HepG2 (cell line): ENCODE results near the gene VPREB3. TPM values are rescaled to one million over a fixed set of nuclear protein-coding genes. Genes with fewer than 3 reads are reported as not detected.

Experiments
- ARID2 ChIP-seq: sonication (generic); formaldehyde crosslinking; IDR thresholded peaks from 2 replicates; pipeline ENCODE4 v1.8.1; 2022; ENCODE audit warnings: mild to moderate bottlenecking, missing genetic modification reagents, borderline replicate concordance
- CBX5 ChIP-seq: sonication (generic); formaldehyde crosslinking; IDR thresholded peaks from 2 replicates; pipeline ENCODE4 v1.4.0; 2020; ENCODE audit warnings: missing genetic modification reagents, borderline replicate concordance
- DMAP1 ChIP-seq: IDR thresholded peaks from 2 replicates; pipeline ENCODE4 v1.6.1; 2016
- IKZF1 ChIP-seq: fragments of 450-650 bp; IDR thresholded peaks from 2 replicates; pipeline ENCODE4 v1.7.1; 2016
- KLF15 ChIP-seq: sonication (generic); formaldehyde crosslinking; IDR thresholded peaks from 2 replicates; pipeline ENCODE4 v1.8.1; 2023; ENCODE audit warnings: borderline replicate concordance, mild to moderate bottlenecking, inconsistent platforms, missing genetic modification reagents, mixed read lengths
- MAZ ChIP-seq, 2 experiments: sonication (generic) in 1 of 2; formaldehyde crosslinking in 1 of 2; IDR thresholded peaks; 2 replicates each; pipeline versions ENCODE4 v1.5.0 to v1.6.1; 2012 to 2020; ENCODE audit warnings: low read depth in 2 of 2, mild to moderate bottlenecking in 2 of 2, borderline replicate concordance in 1 of 2, improper control_type of control experiment in 1 of 2, low read length in 1 of 2, missing genetic modification reagents in 1 of 2, moderate library complexity in 1 of 2
- MED13 ChIP-seq: sonication (generic); formaldehyde crosslinking; IDR thresholded peaks from 2 replicates; pipeline ENCODE4 v1.5.0; 2020; ENCODE audit warnings: missing genetic modification reagents
- MIER3 ChIP-seq: IDR thresholded peaks from 2 replicates; pipeline ENCODE4 v1.6.1; 2016; ENCODE audit warnings: missing compliant biosample characterization, borderline replicate concordance
- MXD4 ChIP-seq: IDR thresholded peaks from 2 replicates; pipeline ENCODE4 v1.6.1; 2016; ENCODE audit warnings: mild to moderate bottlenecking, missing biosample characterization, missing genetic modification reagents
- NCOA2 ChIP-seq: sonication (generic); formaldehyde crosslinking; IDR thresholded peaks from 2 replicates; pipeline ENCODE4 v1.8.0; 2022; ENCODE audit warnings: inconsistent platforms
- NFKB2 ChIP-seq: sonication (generic); formaldehyde crosslinking; IDR thresholded peaks from 2 replicates; pipeline ENCODE4 v1.4.0; 2020; ENCODE audit warnings: missing genetic modification reagents, borderline replicate concordance
- POGK ChIP-seq: sonication (generic); formaldehyde crosslinking; conservative IDR thresholded peaks from 2 replicates; pipeline ENCODE4 v1.8.0; 2022; ENCODE audit warnings: mild to moderate bottlenecking, moderate library complexity, missing genetic modification reagents
- RCOR2 ChIP-seq: IDR thresholded peaks from 2 replicates; pipeline ENCODE4 v1.6.1; 2016; ENCODE audit warnings: missing biosample characterization, missing genetic modification reagents
- SIN3A ChIP-seq: IDR thresholded peaks from 2 replicates; pipeline ENCODE4 v1.6.1; 2011; ENCODE audit warnings: low read depth, mild to moderate bottlenecking, control low read depth, low read length, borderline replicate concordance
- SOX6 ChIP-seq, 2 experiments: fragments of 450-650 bp in 1 of 2; sonication (generic) in 1 of 2; formaldehyde crosslinking in 1 of 2; IDR thresholded peaks; 2 replicates each; pipeline versions ENCODE4 v1.4.0 to v1.6.1; 2017 to 2020; ENCODE audit warnings: antibody characterized with exemption in 1 of 2, mild to moderate bottlenecking in 1 of 2, missing genetic modification reagents in 1 of 2
- ZBTB25 ChIP-seq: IDR thresholded peaks from 2 replicates; pipeline ENCODE4 v1.6.1; 2018; ENCODE audit warnings: missing genetic modification reagents
- ZNF121 ChIP-seq: sonication (generic); formaldehyde crosslinking; IDR thresholded peaks from 2 replicates; pipeline ENCODE4 v1.5.0; 2020; ENCODE audit warnings: mild to moderate bottlenecking, missing genetic modification reagents
- ZNF205 ChIP-seq: IDR thresholded peaks from 2 replicates; pipeline ENCODE4 v1.6.1; 2018; ENCODE audit warnings: missing biosample characterization, missing genetic modification reagents
- ZNF232 ChIP-seq: sonication (generic); formaldehyde crosslinking; IDR thresholded peaks from 2 replicates; pipeline ENCODE4 v1.4.0; 2020; ENCODE audit warnings: missing genetic modification reagents, borderline replicate concordance
- ZNF331 ChIP-seq: sonication (generic); formaldehyde crosslinking; IDR thresholded peaks from 2 replicates; pipeline ENCODE4 v1.4.0; 2020; ENCODE audit warnings: missing genetic modification reagents
- ZNF674 ChIP-seq: sonication (generic); formaldehyde crosslinking; IDR thresholded peaks from 2 replicates; pipeline ENCODE4 v1.5.0; 2020; ENCODE audit warnings: low read depth, mild to moderate bottlenecking, missing genetic modification reagents
- ZNF687 ChIP-seq: sonication (generic); formaldehyde crosslinking; IDR thresholded peaks from 2 replicates; pipeline ENCODE4 v1.5.1; 2020; ENCODE audit warnings: mild to moderate bottlenecking, missing genetic modification reagents, moderate library complexity
- ZNF816 ChIP-seq: sonication (generic); formaldehyde crosslinking; IDR thresholded peaks from 2 replicates; pipeline ENCODE4 v1.8.0; 2022; ENCODE audit warnings: missing genetic modification reagents, mild to moderate bottlenecking, borderline replicate concordance
- polyA plus RNA-seq, 8 experiments: library from polyadenylated mRNA; depleted of rRNA in 3 of 8; stranded (reverse) in 7 of 8; unstranded in 1 of 8; fragments of >200 nt; fragmentation: Illumina TruSeq in 4 of 8; extraction: Trizol in 4 of 8; gene quantifications; 2 replicates each; pipeline versions ENCODE4 v1.2.1 to v1.2.3, GENCODE V29; 2011 to 2016; ENCODE audit warnings: low read depth in 4 of 8, missing spikeins in 1 of 8, mixed read lengths in 1 of 8; ENCODE audit not compliant: insufficient read depth in 1 of 8
- total RNA-seq, 5 experiments: library from RNA; depleted of rRNA; stranded (reverse); fragments of >200 nt; fragmentation: Illumina TruSeq; extraction: Trizol; gene quantifications; 2 replicates each; pipeline ENCODE4 v1.2.3, GENCODE V29; 2016; ENCODE audit warnings: low read depth in 1 of 5

VPREB3 gene
- total and polyA plus RNA-seq, 2 of the 13 experiments (the other 11 are each of a cell fraction or from before 2014, with no cell fraction given), result 0.22 TPM; not detected in 1

- TF ChIP-seq SOX6 (IDR thresholded peaks at IDR 0.05) (no peak), SOX6 (CRISPR knock-in tag; IDR thresholded peaks at IDR 0.05) (peak; percentile 59), MIER3 (CRISPR knock-in tag) (peak; percentile 24; the same call in 1 of the 2 replicates), ZNF331 (CRISPR knock-in tag) (peak; percentile 57; the same call in 1 of the 2 replicates), ZNF687 (peak; percentile 71), ZNF674 (CRISPR knock-in tag) (no peak), DMAP1 (CRISPR knock-in tag) (0 out of 2 replicates have a peak, but pooled peaks have one; percentile 52), ZNF232 (CRISPR knock-in tag) (0 out of 2 replicates have a peak, but pooled peaks have one; percentile 12), MED13 (no peak), ZNF816 (CRISPR knock-in tag) (0 out of 2 replicates have a peak, but pooled peaks have one; percentile 32), SIN3A (0 out of 2 replicates have a peak, but pooled peaks have one; percentile 38), POGK (no peak), ARID2 (no peak), MAZ (IDR thresholded peaks at IDR 0.05; ENCODE audit: borderline replicate concordance, low read depth, low read length) (no peak), MAZ (CRISPR knock-in tag; IDR thresholded peaks at IDR 0.05; ENCODE audit: low read depth) (0 out of 2 replicates have a peak, but pooled peaks have one; percentile 9), KLF15 (CRISPR knock-in tag) (no peak), RCOR2 (CRISPR knock-in tag) (0 out of 2 replicates have a peak, but pooled peaks have one; percentile 37), CBX5 (peak; percentile 34; the same call in 1 of the 2 replicates), NFKB2 (CRISPR knock-in tag) (peak; percentile 49; the same call in 1 of the 2 replicates), ZNF205 (CRISPR knock-in tag) (0 out of 2 replicates have a peak, but pooled peaks have one; percentile 39), MXD4 (CRISPR knock-in tag) (no peak), IKZF1 (no peak), ZBTB25 (CRISPR knock-in tag) (peak; percentile 57; the same call in 1 of the 2 replicates), ZNF121 (CRISPR knock-in tag) (peak; percentile 35; the same call in 1 of the 2 replicates), NCOA2 (CRISPR knock-in tag) (0 out of 2 replicates have a peak, but pooled peaks have one; percentile 33)
Observed at GRCh38 chr22:23784215-23784732, 30.0 kb upstream of the VPREB3 start (continued).
